Uterus (tissue), 2 donors: ENCODE measurements around the gene CATSPER3.

ENCODE experiments used
- CTCF ChIP-seq, 4 experiments: fragments of 200-600 bp in 2 of 4; fragments of 450-650 bp in 2 of 4; sonication (generic) in 2 of 4; IDR thresholded peaks; one replicate each; pipeline ENCODE4 v1.5.1; 2016 to 2019; ENCODE audit warnings: antibody characterized with exemption in 4 of 4, mild to moderate bottlenecking in 2 of 4, moderate library complexity in 1 of 4
- POLR2A ChIP-seq, 2 donors: fragments of 450-650 bp; IDR thresholded peaks; one replicate each; pipeline ENCODE4 v1.6.1; 2016; ENCODE audit warnings: antibody characterized with exemption in 2 of 2, mild to moderate bottlenecking in 1 of 2, moderate library complexity in 1 of 2

GRCh38 chr5:134982230-134982629 lies 14.5 kb downstream of the CATSPER3 start:
- TF ChIP-seq CTCF (IDR thresholded peaks at IDR 0.05) (no peak), POLR2A (IDR thresholded peaks at IDR 0.05) (no peak)
